H9 (cell line): ENCODE measurements around the gene TMEM114. TPM values are rescaled to one million over a fixed set of nuclear protein-coding genes. Genes with fewer than 3 reads are reported as not detected.

Experiments
- DNase-seq: peaks from one replicate; pipeline ENCODE4 v3.0.0-alpha.2; 2017
- H2AFZ ChIP-seq: one replicate; pipeline ENCODE4 v1.6.1; 2013; ENCODE audit warnings: mild to moderate bottlenecking, low read length, control low read depth, moderate library complexity
- H2AK5ac ChIP-seq: 2 replicates; pipeline ENCODE4 v1.6.1; 2013; ENCODE audit warnings: low read length, control low read depth, mixed read lengths; ENCODE audit not compliant: insufficient read length
- H2BK120ac ChIP-seq: one replicate; pipeline ENCODE4 v1.6.1; 2013; ENCODE audit warnings: low read depth, mild to moderate bottlenecking, low read length, control low read depth, inconsistent platforms; ENCODE audit not compliant: poor library complexity, severe bottlenecking
- H2BK12ac ChIP-seq: 2 replicates; pipeline ENCODE4 v1.6.1; 2013; ENCODE audit warnings: low read length, control low read depth, mixed read lengths, low read depth; ENCODE audit not compliant: insufficient read length
- H2BK15ac ChIP-seq: 2 replicates; pipeline ENCODE4 v1.6.1; 2013; ENCODE audit warnings: low read depth, low read length, control low read depth
- H2BK20ac ChIP-seq: one replicate; pipeline ENCODE4 v1.6.1; 2013; ENCODE audit warnings: low read depth, mild to moderate bottlenecking, low read length, control low read depth, inconsistent platforms; ENCODE audit not compliant: poor library complexity, severe bottlenecking
- H2BK5ac ChIP-seq: 2 replicates; pipeline ENCODE4 v1.6.1; 2013; ENCODE audit warnings: low read length, control low read depth, mixed read lengths; ENCODE audit not compliant: insufficient read length
- H3K14ac ChIP-seq: 2 replicates; pipeline ENCODE4 v1.6.1; 2013; ENCODE audit warnings: low read length, control low read depth; ENCODE audit not compliant: insufficient read depth
- H3K18ac ChIP-seq: 2 replicates; pipeline ENCODE4 v1.6.1; 2013; ENCODE audit warnings: low read depth, mild to moderate bottlenecking, mixed read lengths, low read length, control low read depth; ENCODE audit not compliant: insufficient read length
- H3K23ac ChIP-seq: 2 replicates; pipeline ENCODE4 v1.6.1; 2013; ENCODE audit warnings: low read length, control low read depth, mixed read lengths, low read depth; ENCODE audit not compliant: insufficient read length
- H3K23me2 ChIP-seq: 2 replicates; pipeline ENCODE4 v1.6.1; 2013; ENCODE audit warnings: low read depth, mild to moderate bottlenecking, mixed read lengths, low read length, control low read depth; ENCODE audit not compliant: insufficient read length, poor library complexity, severe bottlenecking
- H3K27ac ChIP-seq: 2 replicates; pipeline ENCODE4 v1.5.1; 2013; ENCODE audit warnings: low read length, control low read depth, mixed read lengths, low read depth; ENCODE audit not compliant: insufficient read length
- H3K27me3 ChIP-seq: 2 replicates; pipeline ENCODE4 v1.6.1; 2013; ENCODE audit warnings: low read length, control low read depth, inconsistent platforms; ENCODE audit not compliant: insufficient read depth
- H3K4ac ChIP-seq: 2 replicates; pipeline ENCODE4 v1.6.1; 2013; ENCODE audit warnings: low read depth, mild to moderate bottlenecking, control low read depth, inconsistent platforms, low read length, moderate library complexity
- H3K4me1 ChIP-seq: 2 replicates; pipeline ENCODE4 v1.6.1; 2013; ENCODE audit warnings: low read length, control low read depth, inconsistent platforms; ENCODE audit not compliant: insufficient read depth
- H3K4me2 ChIP-seq: 2 replicates; pipeline ENCODE4 v1.6.1; 2013; ENCODE audit warnings: low read length, control low read depth, mixed read lengths; ENCODE audit not compliant: insufficient read length, insufficient read depth
- H3K56ac ChIP-seq: 2 replicates; pipeline ENCODE4 v1.6.1; 2013; ENCODE audit warnings: low read depth, mild to moderate bottlenecking, mixed read lengths, low read length, control low read depth; ENCODE audit not compliant: insufficient read length
- H3K79me1 ChIP-seq: 2 replicates; pipeline ENCODE4 v1.6.1; 2013; ENCODE audit warnings: low read depth, mild to moderate bottlenecking, moderate library complexity, low read length, control low read depth, inconsistent platforms; ENCODE audit not compliant: insufficient read depth, poor library complexity, severe bottlenecking
- H3K79me2 ChIP-seq: 2 replicates; pipeline ENCODE4 v1.6.1; 2013; ENCODE audit warnings: low read length, control low read depth, inconsistent platforms; ENCODE audit not compliant: insufficient read depth
- H3K9ac ChIP-seq: 2 replicates; pipeline ENCODE4 v1.6.1; 2013; ENCODE audit warnings: low read length, control low read depth, mixed read lengths; ENCODE audit not compliant: insufficient read length; ENCODE audit errors: extremely low read depth
- H3K9me3 ChIP-seq: one replicate; pipeline ENCODE4 v1.6.1; 2013; ENCODE audit warnings: low read depth, low read length, inconsistent platforms; ENCODE audit not compliant: control insufficient read depth
- H3T11ph ChIP-seq: one replicate; pipeline ENCODE4 v1.6.1; 2013; ENCODE audit warnings: mild to moderate bottlenecking, low read length, control low read depth, inconsistent platforms
- H4K20me1 ChIP-seq: one replicate; pipeline ENCODE4 v1.6.1; 2013; ENCODE audit not compliant: control insufficient read depth, insufficient read length, insufficient read depth
- H4K5ac ChIP-seq: 2 replicates; pipeline ENCODE4 v1.6.1; 2013; ENCODE audit warnings: low read depth, mild to moderate bottlenecking, mixed read lengths, low read length, control low read depth; ENCODE audit not compliant: insufficient read length
- H4K8ac ChIP-seq: replicated peaks from 2 replicates; pipeline ENCODE4 v1.6.1; 2013; ENCODE audit warnings: low read length, control low read depth, mixed read lengths, low read depth; ENCODE audit not compliant: insufficient read length
- H4K91ac ChIP-seq: 2 replicates; pipeline ENCODE4 v1.6.1; 2013; ENCODE audit warnings: low read depth, mild to moderate bottlenecking, moderate library complexity, mixed read lengths, low read length, control low read depth; ENCODE audit not compliant: insufficient read length
- H3K27ac Mint-ChIP-seq, 3 experiments: 2 replicates in 2 of 3; 3 replicates in 1 of 3; pipeline ENCODE4 v1.8.0; 2020 to 2021; ENCODE audit warnings: mixed read lengths in 3 of 3, mild to moderate bottlenecking in 1 of 3, moderate library complexity in 1 of 3
- H3K27me3 Mint-ChIP-seq: 2 replicates; pipeline ENCODE4 v1.8.0; 2021; ENCODE audit warnings: low read depth, mild to moderate bottlenecking, moderate library complexity, mixed read lengths
- H3K36me3 Mint-ChIP-seq, 3 experiments: 2 replicates in 2 of 3; 3 replicates in 1 of 3; pipeline ENCODE4 v1.8.0; 2020 to 2021; ENCODE audit warnings: low read depth in 3 of 3, mixed read lengths in 3 of 3; ENCODE audit not compliant: insufficient read depth in 1 of 3
- H3K4me1 Mint-ChIP-seq, 2 experiments: 2 replicates each; pipeline ENCODE4 v1.8.0; 2020; ENCODE audit warnings: mixed read lengths in 2 of 2
- H3K4me3 Mint-ChIP-seq, 2 experiments: 2 replicates in 1 of 2; 3 replicates in 1 of 2; pipeline ENCODE4 v1.8.0; 2020 to 2021; ENCODE audit warnings: mild to moderate bottlenecking in 2 of 2, mixed read lengths in 2 of 2, moderate library complexity in 1 of 2
- H3K9me3 Mint-ChIP-seq, 2 experiments: 2 replicates in 1 of 2; 3 replicates in 1 of 2; pipeline ENCODE4 v1.8.0; 2020; ENCODE audit warnings: mild to moderate bottlenecking in 2 of 2, mixed read lengths in 2 of 2, moderate library complexity in 1 of 2
- CTCF ChIP-seq: fragments of 200-600 bp; sonication (generic); conservative IDR thresholded peaks from 3 replicates; pipeline ENCODE4 v1.8.0; 2021; ENCODE audit warnings: antibody characterized with exemption, mild to moderate bottlenecking
- WGBS: extraction: QIAGEN DNeasy Blood & Tissue Kit; methylation state at CpG from one replicate; pipeline ENCODE4 v1.1.7; 2013; ENCODE audit warnings: missing lambda C conversion rate, low lambda C conversion rate, mixed read lengths; ENCODE audit not compliant: insufficient read length; ENCODE audit errors: extremely low coverage; 5-methylcytosine and 5-hydroxymethylcytosine counted together
- total RNA-seq: library from RNA; stranded (reverse); gene quantifications from 2 replicates; pipeline ENCODE4 v1.2.1, GENCODE V29; 2021

TMEM114 gene
- total RNA-seq, 1 experiment from 2014 or later: 0.33 TPM

GRCh38 chr16:8523932-8524331 is 66.4 kb downstream of the TMEM114 start:
- Histone ChIP-seq H3T11ph (no peak overlapping the region), H2BK20ac (no peak overlapping the region), H3K79me2 (no peaks in the 10 kb centered on the region), H3K9me3 (no peaks in the 10 kb centered on the region), H3K27ac (no peak overlapping the region), H3K4me1 (no peaks in the 10 kb centered on the region), H3K9ac (no peak overlapping the region), H3K27me3 (no peaks in the 10 kb centered on the region), H2AK5ac (no peak overlapping the region), H3K18ac (no peak overlapping the region), H2BK15ac (no peak overlapping the region), H3K4ac (no peak overlapping the region), H4K8ac (no peak overlapping the region), H3K56ac (no peak overlapping the region), H4K91ac (no peak overlapping the region), H2AFZ (no peak overlapping the region), H2BK120ac (no peak overlapping the region), H3K14ac (no peak overlapping the region), H3K23me2 (no peaks in the 10 kb centered on the region), H4K20me1 (no peaks in the 10 kb centered on the region), H4K5ac (no peak overlapping the region), H3K23ac (no peak overlapping the region), H2BK12ac (no peak overlapping the region), H3K4me2 (no peak overlapping the region), H3K79me1 (no peaks in the 10 kb centered on the region), H2BK5ac (no peak overlapping the region)
- no peaks in the 10 kb centered on the region for H3K9me3 Mint-ChIP-seq
- H3K4me1 Mint-ChIP-seq: peaks cover 16 to 19% of the 10 kb centered on the region in 2 experiments
- H3K27ac Mint-ChIP-seq: no peak overlapping the region
- peaks cover 44% of the 10 kb centered on the region for H3K27me3 Mint-ChIP-seq
- no CpG with 5 or more reads among the region's 6 CpGs for WGBS
- TF ChIP-seq CTCF: no peak
- no peaks in the 10 kb centered on the region for H3K36me3 Mint-ChIP-seq
- no peak overlapping the region for H3K4me3 Mint-ChIP-seq
- DNase-seq: no peak
